ENCODE results near the gene EPX. TPM values are rescaled to one million over a fixed set of nuclear protein-coding genes. Genes with fewer than 3 reads are reported as not detected.

The EPX gene
- total and polyA plus RNA-seq, 2 experiments from 2014 or later, result not detected

- no peaks in the 10 kb centered on the region for H3K36me3 ChIP-seq (replicated peaks; ENCODE audit: insufficient read depth, low read depth)
- H3K27ac ChIP-seq, result no peak overlapping the region
- no peaks in the 10 kb centered on the region for H3K4me1 ChIP-seq (ENCODE audit: insufficient read depth)
- no peak overlapping the region for H3K4me3 ChIP-seq
- H3K27me3 ChIP-seq, result peaks cover 61% of the 10 kb centered on the region
- no peak overlapping the region for H2AFZ ChIP-seq
- peaks cover 6% of the 10 kb centered on the region for H3K9me3 ChIP-seq (ENCODE audit: low read depth)
- TF ChIP-seq CTCF (IDR thresholded peaks at IDR 0.05; ENCODE audit: poor library complexity) (no peak), EZH2phosphoT487 (IDR thresholded peaks at IDR 0.05; ENCODE audit: low read depth, severe bottlenecking, unreplicated experiment) (no peak), EZH2 (IDR thresholded peaks at IDR 0.05; ENCODE audit: borderline replicate concordance) (no peak)
- no peaks in the 10 kb centered on the region for H4K20me1 ChIP-seq (ENCODE audit: insufficient read depth, poor library complexity, severe bottlenecking)
- 86% methylated on average over 3 of the region's 3 CpGs for WGBS (ENCODE audit: low lambda C conversion rate, missing lambda C conversion rate)
- no peak overlapping the region for H3K4me2 ChIP-seq
- no peaks in the 10 kb centered on the region for H3K79me2 ChIP-seq
- no peak for DNase-seq (ENCODE audit: low spot score)
- H3K9me2 ChIP-seq (replicated peaks; ENCODE audit: insufficient read depth), result no peaks in the 10 kb centered on the region
These were observed 43.9 kb upstream of the EPX start for GRCh38 chr17:58148609-58149008.

GRCh38 chr17:58150394-58150793 lies 42.1 kb upstream of the EPX start:
- 58% methylated on average over 6 of the region's 6 CpGs for WGBS (ENCODE audit: low lambda C conversion rate, missing lambda C conversion rate)
- Histone ChIP-seq H3K4me2 (no peak overlapping the region), H3K79me2 (no peaks in the 10 kb centered on the region), H3K9me2 (replicated peaks; ENCODE audit: insufficient read depth) (no peaks in the 10 kb centered on the region), H3K4me3 (no peak overlapping the region), H3K4me1 (ENCODE audit: insufficient read depth) (no peaks in the 10 kb centered on the region), H2AFZ (no peak overlapping the region), H4K20me1 (ENCODE audit: insufficient read depth, poor library complexity, severe bottlenecking) (no peaks in the 10 kb centered on the region), H3K36me3 (replicated peaks; ENCODE audit: insufficient read depth, low read depth) (no peaks in the 10 kb centered on the region), H3K27ac (no peak overlapping the region), H3K27me3 (peaks cover 79% of the 10 kb centered on the region), H3K9me3 (ENCODE audit: low read depth) (peaks cover 6% of the 10 kb centered on the region)
- no peak for DNase-seq (ENCODE audit: low spot score)
- no peak for TF ChIP-seq EZH2phosphoT487 (IDR thresholded peaks at IDR 0.05; ENCODE audit: low read depth, severe bottlenecking, unreplicated experiment)
- no peak for TF ChIP-seq CTCF (IDR thresholded peaks at IDR 0.05; ENCODE audit: poor library complexity)
- TF ChIP-seq EZH2 (IDR thresholded peaks at IDR 0.05; ENCODE audit: borderline replicate concordance), result no peak

- DNase-seq (ENCODE audit: low spot score), result no peak
- no peak overlapping the region for H3K4me3 ChIP-seq
- H4K20me1 ChIP-seq (ENCODE audit: insufficient read depth, poor library complexity, severe bottlenecking), result no peaks in the 10 kb centered on the region
- H2AFZ ChIP-seq, result no peak overlapping the region
- H3K27me3 ChIP-seq, result peaks cover 94% of the 10 kb centered on the region
- H3K36me3 ChIP-seq (replicated peaks; ENCODE audit: insufficient read depth, low read depth), result no peaks in the 10 kb centered on the region
- WGBS (ENCODE audit: low lambda C conversion rate, missing lambda C conversion rate), result 78% methylated on average over 2 of the region's 2 CpGs
- H3K9me3 ChIP-seq (ENCODE audit: low read depth), result no peaks in the 10 kb centered on the region
- H3K27ac ChIP-seq, result no peak overlapping the region
- H3K4me2 ChIP-seq, result no peak overlapping the region
- no peaks in the 10 kb centered on the region for H3K9me2 ChIP-seq (replicated peaks; ENCODE audit: insufficient read depth)
- H3K79me2 ChIP-seq, result no peaks in the 10 kb centered on the region
- TF ChIP-seq CTCF (IDR thresholded peaks at IDR 0.05; ENCODE audit: poor library complexity) (no peak), EZH2phosphoT487 (IDR thresholded peaks at IDR 0.05; ENCODE audit: low read depth, severe bottlenecking, unreplicated experiment) (no peak), EZH2 (IDR thresholded peaks at IDR 0.05; ENCODE audit: borderline replicate concordance) (no peak)
- H3K4me1 ChIP-seq (ENCODE audit: insufficient read depth), result no peaks in the 10 kb centered on the region
These were observed 39.5 kb upstream of the EPX start for GRCh38 chr17:58153046-58153445.

GRCh38 chr17:58153671-58154070 lies 38.9 kb upstream of the EPX start:
- no peak for DNase-seq (ENCODE audit: low spot score)
- Histone ChIP-seq H2AFZ (no peak overlapping the region), H3K4me2 (no peak overlapping the region), H3K4me3 (no peak overlapping the region), H3K36me3 (replicated peaks; ENCODE audit: insufficient read depth, low read depth) (no peaks in the 10 kb centered on the region), H3K27me3 (peaks cover 94% of the 10 kb centered on the region), H3K4me1 (ENCODE audit: insufficient read depth) (no peaks in the 10 kb centered on the region), H3K79me2 (no peaks in the 10 kb centered on the region), H4K20me1 (ENCODE audit: insufficient read depth, poor library complexity, severe bottlenecking) (no peaks in the 10 kb centered on the region), H3K27ac (no peak overlapping the region), H3K9me3 (ENCODE audit: low read depth) (no peaks in the 10 kb centered on the region), H3K9me2 (replicated peaks; ENCODE audit: insufficient read depth) (no peaks in the 10 kb centered on the region)
- no peak for TF ChIP-seq EZH2 (IDR thresholded peaks at IDR 0.05; ENCODE audit: borderline replicate concordance)

Measured in hepatocyte (in vitro differentiated cells).